GM12865 (cell line): ENCODE results near the gene PRR23E.

Experiments used
- DNase-seq: peaks from one replicate; pipeline ENCODE4 v3.0.0; 2010; ENCODE audit warnings: low read depth
- H3K4me3 ChIP-seq: 2 replicates; pipeline ENCODE4 v1.5.1; 2011; ENCODE audit warnings: mild to moderate bottlenecking, low read depth, low read length, control low read depth
- TF ChIP-seq, protein P1 (sequence below): IDR thresholded peaks from 2 replicates; pipeline ENCODE4 v1.5.1; 2011; ENCODE audit warnings: low read length, control low read depth, low read depth, inconsistent platforms; ENCODE audit not compliant: insufficient read depth; ENCODE audit errors: missing control alignments

Gene PRR23E

DNA sequence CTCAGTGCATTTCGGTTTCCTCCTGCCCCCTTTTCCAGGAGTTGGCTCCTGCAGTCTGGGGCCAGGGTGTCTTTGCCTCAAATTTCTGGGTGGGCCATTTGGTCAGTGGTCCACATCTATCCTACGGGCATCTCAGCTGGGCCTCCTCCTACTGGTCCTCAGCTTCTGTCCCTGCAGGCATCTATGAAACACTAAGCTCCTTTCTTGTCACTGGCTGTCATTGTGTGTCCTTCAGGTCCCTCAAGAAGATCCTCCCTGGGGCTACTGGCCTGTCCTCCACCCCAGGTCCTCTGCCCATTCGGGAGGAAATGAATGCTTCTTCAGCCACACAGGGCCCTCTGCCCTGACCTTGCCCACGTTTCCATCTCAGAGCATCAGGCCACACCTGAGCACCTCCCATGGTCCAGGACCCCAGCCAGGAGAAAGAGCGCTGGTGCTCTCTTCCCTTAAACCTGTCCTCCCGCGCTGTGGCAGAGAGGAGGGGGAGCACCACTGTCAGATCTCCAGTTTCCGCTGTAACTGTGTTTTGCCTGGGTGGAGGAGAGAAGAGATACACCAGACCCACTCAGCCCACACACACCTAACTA, 1.8 kb downstream of the PRR23E start:
- TF ChIP-seq, protein P1, sequence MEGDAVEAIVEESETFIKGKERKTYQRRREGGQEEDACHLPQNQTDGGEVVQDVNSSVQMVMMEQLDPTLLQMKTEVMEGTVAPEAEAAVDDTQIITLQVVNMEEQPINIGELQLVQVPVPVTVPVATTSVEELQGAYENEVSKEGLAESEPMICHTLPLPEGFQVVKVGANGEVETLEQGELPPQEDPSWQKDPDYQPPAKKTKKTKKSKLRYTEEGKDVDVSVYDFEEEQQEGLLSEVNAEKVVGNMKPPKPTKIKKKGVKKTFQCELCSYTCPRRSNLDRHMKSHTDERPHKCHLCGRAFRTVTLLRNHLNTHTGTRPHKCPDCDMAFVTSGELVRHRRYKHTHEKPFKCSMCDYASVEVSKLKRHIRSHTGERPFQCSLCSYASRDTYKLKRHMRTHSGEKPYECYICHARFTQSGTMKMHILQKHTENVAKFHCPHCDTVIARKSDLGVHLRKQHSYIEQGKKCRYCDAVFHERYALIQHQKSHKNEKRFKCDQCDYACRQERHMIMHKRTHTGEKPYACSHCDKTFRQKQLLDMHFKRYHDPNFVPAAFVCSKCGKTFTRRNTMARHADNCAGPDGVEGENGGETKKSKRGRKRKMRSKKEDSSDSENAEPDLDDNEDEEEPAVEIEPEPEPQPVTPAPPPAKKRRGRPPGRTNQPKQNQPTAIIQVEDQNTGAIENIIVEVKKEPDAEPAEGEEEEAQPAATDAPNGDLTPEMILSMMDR = no peak
- DNase-seq = no peak
- H3K4me3 ChIP-seq = no peak overlapping the region

DNA sequence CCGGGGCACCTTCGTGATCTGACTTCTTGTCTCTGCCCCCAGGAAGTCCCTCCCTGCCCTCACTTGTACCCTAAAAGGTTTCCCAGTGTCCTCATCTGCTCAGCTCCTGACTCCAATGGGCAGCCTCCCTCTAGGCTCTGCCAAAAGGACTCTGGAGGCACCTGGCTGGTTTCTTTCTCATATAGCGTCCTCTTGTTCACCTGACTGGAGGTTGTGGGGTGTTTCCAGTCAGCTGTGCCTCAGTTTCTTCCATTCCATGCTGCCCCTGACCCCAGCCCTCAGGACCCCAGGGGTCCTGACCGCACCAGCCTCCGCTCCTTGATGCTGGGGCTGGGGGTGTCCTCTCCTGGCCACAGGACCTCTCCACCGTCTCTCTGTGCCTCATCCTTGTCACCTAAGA, 2.5 kb downstream of the PRR23E start:
- DNase-seq = no peak
- TF ChIP-seq, protein P1 = no peak

DNA sequence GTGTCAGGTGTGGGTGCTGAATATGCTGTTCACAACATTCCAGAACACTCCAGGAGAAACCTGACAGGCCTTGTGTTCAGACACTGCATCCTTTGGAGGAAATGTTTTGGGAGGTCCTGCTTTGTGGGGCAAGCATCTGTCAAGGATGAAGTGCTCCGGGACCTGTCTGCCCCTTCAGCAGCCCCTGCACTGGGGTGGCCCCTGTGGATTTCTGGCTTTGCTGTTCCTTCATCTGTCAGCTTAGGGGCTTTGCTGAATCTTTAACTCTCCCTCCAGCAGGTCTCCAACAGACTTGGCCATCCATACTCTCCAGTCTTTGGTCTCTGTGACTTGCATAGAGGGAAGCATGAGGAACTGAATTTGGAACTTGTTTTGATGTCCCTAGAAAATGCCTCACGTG, 3.1 kb downstream of the PRR23E start:
- TF ChIP-seq, protein P1 = no peak
- no peak overlapping the region for H3K4me3 ChIP-seq
- no peak for DNase-seq

More for the DNA sequence above, 2.5 kb downstream of the PRR23E start:
- H3K4me3 ChIP-seq = no peak overlapping the region

DNA sequence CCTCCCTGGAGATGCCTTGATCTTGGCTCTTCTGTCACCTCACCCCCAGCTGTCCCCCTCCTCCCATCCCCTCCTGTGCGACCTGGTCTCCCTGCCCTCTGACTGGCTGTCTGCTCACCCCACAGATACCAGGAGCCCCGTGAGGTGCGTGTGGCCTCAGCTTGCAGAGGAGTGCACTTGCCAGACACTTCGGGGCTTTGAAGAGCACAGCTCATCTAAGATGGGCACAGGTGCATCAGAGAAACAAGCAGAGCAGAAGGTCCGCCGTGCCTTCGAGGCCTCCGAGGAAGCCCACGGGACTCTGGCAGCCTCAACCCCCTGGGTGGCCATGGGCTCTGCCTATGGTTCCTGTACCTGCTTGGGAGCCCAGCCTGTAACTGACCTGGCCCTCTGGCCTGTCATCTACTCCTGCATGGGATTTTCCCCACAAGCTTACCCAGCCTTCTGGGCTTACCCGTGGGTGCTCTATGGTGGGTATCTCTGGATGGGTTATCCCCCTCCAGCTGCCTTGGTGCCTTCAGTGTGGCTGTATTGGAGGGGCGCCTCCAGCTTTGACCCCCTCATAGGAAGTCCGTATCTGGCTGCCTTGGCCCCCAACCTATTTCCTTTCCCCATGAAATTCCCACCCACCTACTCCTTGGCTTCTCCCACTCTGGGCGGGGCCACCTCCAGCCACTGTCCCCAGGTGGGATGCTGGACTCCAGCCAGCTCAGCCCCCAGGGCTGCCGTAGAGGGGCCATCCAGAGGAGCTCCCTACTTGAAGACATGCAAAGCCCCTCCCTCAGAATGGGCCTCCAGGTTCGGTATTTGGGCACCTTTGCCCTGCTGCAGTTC, 3.8 kb downstream of the PRR23E start:
- TF ChIP-seq, protein P1 = no peak
- DNase-seq = no peak
- no peak overlapping the region for H3K4me3 ChIP-seq

DNA sequence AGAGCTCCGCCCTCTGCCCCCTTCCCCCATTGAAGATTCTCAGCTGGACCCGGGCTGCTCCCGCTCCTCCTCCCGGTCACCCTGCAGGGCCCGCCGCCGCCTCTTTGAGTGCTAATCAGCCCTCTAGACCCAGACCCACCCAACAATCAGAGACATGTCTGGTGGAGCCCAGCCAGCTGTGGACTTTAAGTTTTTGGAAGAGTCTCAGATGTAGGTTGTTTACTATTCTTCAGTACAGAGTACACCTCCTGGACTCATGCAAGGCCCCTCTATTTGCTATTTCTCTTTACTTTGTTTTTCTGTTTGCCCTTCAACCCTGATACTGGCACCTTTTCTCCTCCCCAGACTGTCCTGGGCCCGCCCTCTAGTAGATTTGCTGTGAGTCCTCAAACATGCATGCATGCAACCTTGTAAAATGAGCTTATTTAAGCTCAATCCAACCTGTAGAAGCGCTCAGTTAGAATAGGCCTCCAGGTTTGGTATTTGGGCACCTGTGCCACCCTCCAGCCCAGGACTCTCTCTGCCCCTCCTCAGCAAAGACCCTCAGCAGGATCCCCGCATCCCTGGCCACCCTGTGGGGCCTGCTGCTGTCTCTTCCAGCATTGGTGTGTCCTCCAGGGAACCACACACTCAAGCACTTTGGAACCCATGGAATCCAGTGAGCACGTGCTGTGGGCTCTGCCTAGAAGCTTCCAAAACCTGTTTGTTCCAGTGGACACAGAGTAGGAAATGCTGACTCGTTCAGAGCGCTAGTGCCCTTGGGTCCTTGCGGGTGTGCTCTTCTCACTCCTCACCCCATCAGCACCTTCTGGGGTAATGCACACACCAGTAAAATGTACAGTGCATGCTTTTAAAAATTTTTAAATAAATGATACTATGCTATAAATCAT, 4.6 kb downstream of the PRR23E start:
- no peak overlapping the region for H3K4me3 ChIP-seq
- TF ChIP-seq, protein P1 = no peak
- DNase-seq = no peak

DNA sequence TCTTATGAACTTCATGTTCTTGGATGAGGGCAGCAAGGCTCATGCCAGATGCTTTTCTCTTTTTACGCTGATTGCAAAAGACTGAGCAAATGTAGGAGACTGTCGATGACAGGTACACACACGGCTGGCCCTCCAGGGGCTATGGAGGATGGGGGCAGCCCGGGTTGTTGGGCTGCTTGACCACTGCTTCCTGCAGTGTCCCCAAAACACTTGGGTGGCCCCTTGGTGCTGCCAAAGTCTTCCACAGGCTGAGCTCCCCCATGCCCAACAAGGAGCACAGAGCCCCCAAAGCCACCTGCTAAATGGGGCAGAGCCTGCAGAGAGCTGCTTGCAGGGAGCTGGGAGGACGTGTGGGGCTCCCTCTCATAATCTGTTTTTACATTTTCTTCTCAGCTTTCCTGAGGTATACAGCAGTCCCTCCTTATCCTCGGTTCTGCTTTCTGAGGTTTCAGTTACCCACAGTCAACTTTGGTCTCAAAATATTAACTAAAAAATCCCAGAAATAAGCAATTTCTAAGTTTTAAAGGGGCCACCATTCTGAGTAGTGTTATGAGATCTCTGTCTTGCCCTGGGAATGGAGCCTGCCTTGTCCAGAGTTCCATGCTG, 7.3 kb downstream of the PRR23E start:
- no peak overlapping the region for H3K4me3 ChIP-seq
- TF ChIP-seq, protein P1 = no peak
- DNase-seq = no peak
